ENCODE results near the gene TMCC3.
"Not testable (repeated sequence)": the region's sequence is repeated elsewhere in the genome, so short reads cannot be mapped to it uniquely, and the experiment has no call there.

Gene TMCC3

DNA sequence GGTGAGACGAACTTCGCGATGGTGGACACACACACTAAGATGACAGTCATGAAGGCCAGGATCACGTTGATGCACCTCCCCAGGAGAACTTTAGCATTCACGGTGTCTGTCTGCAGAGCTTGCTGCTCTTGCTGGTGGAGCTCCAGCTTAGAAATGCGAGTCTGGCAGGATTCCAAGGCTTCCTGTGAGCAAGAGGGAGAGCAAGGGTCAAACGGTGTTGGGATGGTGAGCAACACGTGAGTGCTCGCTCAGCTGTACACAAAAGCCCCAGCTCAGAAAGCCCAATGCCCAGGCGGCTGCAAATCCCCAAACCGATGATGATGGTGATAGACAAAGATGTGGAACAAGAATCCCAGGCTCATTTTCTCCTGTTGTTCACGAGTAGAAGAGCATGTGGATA, 78.8 kb downstream of the TMCC3 start:
- DNase-seq (ENCODE audit: low read depth, low spot score), result peak; percentile 48

DNA sequence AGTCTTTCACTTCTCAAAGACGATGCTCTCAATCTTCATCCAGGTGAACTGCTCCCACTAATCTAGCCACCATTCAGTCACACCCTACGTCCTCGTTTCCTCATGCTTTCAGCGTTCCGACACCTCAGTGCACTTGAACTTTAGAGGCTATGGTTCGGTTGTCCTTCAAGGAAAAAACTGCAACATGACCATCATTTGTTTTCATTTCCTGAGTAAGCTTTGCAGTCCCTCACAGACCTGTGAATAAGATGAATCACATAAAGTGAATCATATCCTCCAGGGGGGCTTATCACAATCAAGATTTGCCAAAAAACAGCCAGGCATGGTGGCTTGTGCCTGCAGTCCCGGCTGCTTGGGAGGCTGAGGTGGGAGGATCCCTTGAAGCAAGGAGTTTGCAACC, 80.2 kb downstream of the TMCC3 start:
- DNase-seq (ENCODE audit: low read depth, low spot score), result peak; percentile 45

DNA sequence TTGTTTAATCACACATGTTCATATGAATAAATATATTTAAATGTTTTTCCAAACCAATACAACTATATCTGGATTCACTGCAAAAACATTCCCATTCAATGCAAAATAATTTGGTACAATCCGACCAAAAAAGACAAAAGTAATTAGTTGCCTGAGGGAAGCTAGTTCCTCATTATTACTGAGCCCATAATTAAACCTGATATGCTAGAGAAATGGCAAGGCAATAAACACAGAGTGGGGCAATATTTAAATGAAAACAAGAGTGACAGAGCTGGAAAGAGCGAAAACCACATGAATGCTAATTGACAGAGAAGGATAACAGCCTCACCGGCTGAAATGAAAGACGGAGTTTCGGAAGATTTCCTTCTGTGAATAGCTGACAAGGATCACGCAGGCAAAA, 82.6 kb downstream of the TMCC3 start:
- peak; percentile 41 for DNase-seq (ENCODE audit: low read depth, low spot score)

DNA sequence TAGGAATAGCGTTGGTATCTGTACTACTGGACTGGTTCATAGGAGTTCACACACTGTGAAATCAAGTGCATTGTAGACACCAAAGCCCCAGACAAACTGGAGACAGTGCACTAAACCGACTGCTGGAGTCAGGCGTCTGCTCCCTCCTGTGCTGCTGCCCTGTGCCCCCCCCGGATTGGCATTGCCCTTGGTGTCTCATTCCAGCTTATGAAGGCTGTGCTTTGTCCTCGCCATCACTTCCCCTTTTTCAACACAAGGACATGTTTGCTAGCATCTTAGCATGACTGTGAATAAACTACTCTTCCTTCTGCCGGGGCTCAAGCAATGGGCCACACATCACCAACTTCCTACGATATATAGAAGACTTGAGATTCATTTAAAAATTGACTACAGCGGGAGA, 84.0 kb downstream of the TMCC3 start:
- DNase-seq (ENCODE audit: low read depth, low spot score), result no peak

DNA sequence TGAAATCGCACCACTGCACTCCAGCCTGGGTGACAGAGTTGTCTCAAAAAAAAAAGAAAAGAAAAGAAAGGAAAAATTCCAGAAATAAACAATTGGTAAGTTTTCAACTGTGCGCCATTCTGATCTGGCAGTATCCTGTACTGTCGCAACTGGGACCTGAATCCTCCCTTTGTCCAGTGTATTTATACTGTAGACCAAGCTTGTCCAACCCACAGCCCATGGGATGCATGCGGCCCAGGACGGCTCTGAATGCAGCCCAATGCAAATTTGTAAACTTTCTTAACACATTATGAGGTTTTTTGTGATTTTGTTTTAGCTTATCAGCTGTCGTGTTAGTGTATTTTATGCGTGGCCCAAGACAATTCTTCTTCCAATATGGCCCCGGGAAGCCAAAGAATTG, 84.7 kb downstream of the TMCC3 start:
- no peak for DNase-seq (ENCODE audit: low read depth, low spot score)

DNA sequence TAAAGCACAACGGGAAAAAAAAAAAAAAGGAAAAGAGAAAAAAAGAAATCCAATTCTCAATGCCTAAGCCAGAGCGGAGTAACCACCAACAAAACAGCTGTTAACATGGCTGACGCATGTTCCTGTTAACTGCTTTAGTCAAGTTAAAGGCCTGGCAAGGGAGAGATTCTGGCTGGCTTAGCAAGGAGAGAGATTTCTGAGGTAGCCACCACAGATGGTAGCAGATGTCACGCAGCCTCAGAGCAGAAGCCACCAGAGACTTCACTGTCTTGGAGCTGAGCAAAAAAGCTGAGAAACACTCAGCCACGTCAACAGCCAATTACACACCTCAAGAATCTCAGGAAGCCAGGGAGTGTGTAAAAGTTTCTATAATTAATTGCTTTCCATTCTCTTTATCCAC, 87.1 kb downstream of the TMCC3 start:
- no peak for DNase-seq (ENCODE audit: low read depth, low spot score)

DNA sequence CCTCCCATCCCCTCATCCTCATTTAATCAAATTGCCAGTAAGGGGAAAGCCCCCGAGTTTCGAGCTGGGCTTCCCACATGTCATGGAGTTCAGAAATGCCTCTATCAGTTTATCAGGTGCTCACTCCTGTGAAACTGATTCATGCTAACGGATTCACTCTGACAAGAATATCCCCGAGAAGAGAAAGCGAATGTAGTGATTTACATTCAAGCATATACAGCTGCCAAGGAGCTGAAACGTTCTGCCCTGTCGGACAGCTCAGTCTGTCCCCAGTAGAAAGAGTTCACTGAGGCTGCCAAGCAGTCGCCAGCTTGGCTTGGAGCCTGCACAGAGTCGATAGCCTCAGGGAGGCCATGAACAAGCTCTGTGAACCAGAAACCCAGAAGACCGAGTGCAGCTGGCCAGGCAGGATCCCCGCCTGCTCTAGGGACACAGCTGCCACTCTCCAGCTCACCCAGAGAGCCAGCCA, 88.4 kb downstream of the TMCC3 start:
- peak; percentile 64 for DNase-seq (ENCODE audit: low read depth, low spot score)

DNA sequence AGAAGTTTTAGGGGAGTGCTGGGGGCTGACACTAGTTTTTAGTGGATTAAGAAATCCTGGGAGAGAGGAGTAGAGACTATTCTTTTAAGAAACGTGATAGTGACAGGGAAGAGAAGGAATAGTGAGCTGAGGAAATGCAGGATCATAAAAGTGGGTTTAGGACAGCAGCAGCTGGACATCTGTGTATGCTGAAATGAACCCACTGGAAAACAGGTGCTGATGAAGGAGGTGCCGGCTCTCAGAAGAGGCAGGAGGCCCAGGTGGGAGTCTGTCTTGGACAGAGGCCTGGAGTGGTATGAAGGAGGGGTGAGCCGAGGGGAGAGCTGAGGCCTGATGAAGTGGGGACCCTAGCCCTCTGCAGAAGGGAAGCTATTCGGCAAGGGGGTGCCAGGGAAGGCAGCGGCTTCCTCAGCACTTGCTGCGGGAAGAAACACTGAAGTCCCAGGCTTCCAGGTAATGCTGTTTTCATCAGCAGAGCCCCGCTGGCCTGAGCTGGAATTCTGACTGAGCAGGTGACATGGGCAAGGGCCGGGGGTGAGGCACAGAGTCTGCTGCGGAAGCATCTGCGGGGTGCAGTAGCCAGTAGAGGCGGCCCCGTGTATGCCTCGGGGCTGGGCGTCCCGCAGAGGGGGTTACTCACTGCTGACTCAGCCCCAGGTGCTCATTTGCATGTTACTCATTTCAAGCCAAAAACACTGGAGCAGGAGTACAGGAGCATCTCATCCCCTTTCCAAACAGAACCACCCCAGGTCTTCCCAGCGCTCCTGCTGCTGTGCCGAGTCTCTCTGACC, 89.7 kb downstream of the TMCC3 start:
- peak; percentile 82 for DNase-seq (ENCODE audit: low read depth, low spot score)

DNA sequence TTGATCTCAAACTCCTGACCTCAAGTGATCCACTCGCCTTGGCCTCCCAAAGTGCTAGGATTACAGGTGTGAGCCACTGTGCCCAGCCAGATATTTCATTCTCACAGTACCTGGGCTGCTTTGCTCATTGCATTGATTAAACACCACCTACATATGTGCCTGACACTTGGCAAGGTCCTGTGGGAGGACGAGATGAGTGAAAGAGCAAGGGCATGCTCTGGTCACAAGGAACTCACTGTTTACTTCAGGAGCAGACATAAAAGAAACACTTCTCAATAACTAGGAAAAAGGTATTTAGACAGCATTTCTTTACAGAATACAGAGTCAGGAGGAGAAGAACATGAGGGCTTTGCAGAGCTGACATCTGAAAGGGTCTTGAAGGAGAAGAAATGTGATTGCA, 91.7 kb downstream of the TMCC3 start:
- DNase-seq (ENCODE audit: low read depth, low spot score), result no peak

DNA sequence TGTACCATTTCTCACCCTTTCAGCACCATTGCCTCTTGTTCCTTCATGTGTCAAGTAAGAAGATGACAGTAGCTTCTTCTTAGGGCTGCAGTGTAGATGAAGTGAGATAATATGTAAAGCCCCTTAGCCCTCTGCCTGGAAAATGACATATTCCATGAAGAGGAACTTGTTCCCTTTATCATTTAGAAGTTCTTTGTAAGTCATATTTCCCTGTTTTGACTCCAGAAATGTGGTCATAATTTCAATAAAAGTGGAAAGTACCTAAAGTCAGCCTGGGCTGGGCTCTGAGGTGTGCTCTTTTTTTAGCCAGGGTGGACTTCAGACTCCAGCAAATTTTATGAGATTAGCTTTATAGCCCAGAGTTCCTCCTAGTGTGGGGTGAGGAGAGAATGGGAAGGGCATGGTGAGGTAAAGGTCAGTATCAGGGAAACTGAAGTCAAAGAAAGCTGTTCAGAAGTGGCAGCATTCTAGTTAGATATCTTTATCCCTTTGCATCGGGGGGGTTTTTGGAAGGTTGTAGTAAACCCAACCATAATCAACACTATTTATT, 92.5 kb downstream of the TMCC3 start:
- DNase-seq (ENCODE audit: low read depth, low spot score), result no peak

DNA sequence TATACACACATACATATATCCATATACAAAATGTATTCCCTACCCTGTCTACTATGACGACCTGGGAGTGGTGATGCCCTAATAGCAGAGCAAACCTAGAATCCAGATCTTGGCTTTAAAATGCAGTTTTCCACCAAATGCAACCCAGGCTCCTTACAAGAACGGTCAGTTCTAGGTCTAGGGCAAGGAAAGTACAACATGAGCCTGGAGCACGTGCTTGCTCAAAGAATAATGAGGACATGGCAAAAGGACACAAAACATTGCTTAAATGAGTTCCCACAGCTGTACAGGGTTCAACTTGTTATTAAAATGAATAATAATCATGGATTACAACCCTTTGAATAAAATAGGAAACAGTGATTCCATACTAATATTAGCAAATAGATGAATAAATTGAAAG, 94.7 kb downstream of the TMCC3 start:
- no peak for DNase-seq (ENCODE audit: low read depth, low spot score)

DNA sequence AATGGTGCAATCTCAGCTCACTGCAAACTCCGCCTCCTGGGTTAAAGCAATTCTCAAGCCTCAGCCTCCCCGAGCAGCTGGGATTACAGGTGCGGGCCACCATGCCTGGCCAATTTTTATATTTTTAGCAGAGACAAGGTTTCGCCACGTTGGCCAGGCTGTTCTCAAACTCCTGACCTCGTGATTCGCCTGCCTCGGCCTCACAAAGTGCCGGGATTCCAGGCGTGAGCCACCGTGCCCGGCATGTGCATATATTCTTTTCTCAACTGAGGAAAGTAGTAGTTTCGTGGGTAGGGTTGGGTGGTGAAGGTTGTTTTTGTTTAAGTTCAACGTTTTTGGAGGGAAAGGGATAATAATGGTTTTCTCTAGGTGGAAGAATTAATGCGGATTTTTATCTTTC, 96.5 kb downstream of the TMCC3 start:
- DNase-seq (ENCODE audit: low read depth, low spot score), result no peak

DNA sequence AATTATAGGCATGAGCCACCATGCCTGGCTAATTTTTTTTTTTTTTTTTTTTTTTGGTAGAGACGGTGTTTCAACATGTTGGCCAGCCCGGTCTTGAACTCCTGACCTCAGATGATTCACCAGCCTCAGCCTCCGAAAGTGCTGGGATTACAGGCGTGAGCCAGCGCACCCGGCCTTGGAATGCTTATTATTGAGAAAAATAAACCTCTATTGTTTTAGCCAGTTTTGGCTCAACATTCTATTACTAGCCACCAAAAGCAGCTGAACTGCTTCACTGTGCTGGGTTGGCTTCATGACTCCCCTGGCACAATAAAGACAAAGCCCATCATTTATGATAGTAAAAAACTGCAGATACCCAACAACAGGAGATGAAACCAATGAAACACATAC, 97.2 kb downstream of the TMCC3 start:
- DNase-seq (ENCODE audit: low read depth, low spot score), result peak; percentile 72

DNA sequence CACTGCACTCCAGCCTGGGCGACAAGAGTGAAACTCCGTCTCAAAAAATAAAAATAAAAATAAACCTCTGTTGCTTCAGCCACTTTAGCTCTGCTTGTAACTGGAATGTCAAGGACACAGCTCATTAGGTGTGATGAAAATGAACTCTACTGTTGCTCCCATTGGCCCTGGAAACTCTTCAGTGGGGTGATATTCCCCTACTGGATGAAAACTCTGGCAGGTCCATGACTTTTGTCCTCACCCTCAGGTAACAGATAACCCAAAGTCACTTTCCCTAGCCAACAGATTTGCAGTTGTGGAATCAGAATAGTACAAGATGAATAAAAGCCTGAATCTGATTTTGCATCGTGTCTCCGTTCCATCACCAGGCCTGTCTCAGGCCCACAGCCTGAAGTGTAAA, 98.5 kb downstream of the TMCC3 start:
- DNase-seq (ENCODE audit: low read depth, low spot score), result no peak

DNA sequence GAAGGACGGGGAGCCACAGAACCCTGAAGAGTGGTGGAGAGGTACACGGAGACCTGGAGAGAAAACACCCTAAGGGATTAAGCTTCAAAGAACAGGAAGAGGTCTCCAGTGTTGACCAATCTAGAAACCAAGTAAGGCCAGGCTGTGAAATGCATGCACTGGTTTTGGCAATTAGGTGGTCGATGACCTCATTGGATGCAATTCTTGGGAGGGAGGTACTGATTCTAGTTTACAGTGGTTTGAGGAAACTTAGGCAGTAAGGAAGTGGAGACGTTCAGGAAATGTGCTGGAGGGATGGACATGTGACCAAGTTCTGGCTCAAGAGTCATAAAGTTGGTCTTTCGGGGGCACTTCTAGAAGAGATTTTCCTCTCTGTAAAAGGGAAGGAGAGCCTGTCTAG, 99.4 kb downstream of the TMCC3 start:
- DNase-seq (ENCODE audit: low read depth, low spot score), result no peak

DNA sequence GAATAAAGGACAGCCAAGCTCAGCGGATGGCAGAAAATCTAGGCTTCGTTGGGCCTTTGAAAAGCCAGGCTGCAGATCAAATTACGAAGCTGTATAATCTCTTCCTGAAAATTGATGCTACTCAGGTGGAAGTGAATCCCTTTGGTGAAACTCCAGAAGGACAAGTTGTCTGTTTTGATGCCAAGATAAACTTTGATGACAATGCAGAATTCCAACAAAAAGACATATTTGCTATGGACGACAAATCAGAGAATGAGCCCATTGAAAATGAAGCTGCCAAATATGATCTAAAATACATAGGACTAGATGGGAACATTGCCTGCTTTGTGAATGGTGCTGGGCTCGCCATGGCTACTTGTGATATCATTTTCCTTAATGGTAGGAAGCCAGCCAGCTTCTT, 101.5 kb downstream of the TMCC3 start:
- not testable (repeated sequence) for DNase-seq (ENCODE audit: low read depth, low spot score)

DNA sequence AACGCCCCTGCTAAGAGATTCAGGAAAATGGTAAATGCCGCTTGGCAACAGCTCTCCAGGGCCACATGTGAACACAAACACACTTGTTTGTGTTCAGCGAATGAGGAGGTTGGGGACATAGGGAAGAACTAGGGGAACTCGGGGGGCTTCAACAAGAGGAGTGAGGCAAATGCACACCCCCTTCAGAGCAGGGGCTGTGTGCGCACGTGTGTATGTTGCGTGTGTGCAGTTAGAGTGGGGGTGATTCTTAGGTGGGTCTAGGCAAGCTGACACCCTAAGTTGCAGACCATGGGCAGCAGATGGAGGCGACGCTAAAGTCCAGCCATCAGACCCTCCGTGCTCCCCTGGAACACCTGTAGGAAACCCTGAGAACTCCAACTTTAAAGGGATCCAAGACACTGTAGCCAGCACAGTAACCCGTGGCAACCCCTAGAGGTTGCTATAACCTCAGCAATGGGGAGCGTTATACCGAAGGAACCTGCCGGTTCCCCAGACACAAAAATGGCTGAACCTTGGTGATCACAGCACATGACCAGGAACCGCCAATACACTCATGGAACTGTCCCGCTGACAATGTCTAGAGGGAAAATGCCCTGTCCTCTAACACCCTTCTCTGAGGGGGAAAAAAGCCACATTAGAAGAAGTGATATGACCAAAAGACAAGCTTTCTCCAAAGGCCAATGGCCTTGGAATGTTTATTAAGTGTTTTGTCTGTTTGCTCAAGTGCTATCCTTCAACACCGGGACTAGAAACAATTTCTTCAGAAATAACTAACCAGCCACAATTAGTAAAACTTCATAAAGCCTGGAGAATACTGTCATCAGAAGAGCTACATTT, 104.2 kb downstream of the TMCC3 start:
- DNase-seq (ENCODE audit: low read depth, low spot score), result peak; percentile 86

DNA sequence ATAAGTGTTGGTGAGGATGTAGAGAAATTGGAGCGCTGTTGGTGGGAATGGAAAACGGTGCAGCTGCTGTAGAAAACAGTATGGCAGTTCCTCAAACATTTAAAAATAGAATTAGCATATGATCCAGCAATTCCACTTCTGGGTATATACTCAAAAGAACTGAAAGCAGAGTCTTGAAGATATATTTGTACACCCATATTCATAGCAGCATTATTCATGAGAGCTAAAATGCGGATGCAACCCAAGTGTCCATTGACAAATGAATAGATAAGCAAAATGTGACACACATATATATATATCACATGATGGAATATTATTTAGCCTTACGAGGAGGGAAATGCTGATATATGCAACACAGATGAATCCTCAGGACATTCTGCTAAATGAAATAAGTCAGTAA, 106.0 kb downstream of the TMCC3 start:
- DNase-seq (ENCODE audit: low read depth, low spot score), result no peak

DNA sequence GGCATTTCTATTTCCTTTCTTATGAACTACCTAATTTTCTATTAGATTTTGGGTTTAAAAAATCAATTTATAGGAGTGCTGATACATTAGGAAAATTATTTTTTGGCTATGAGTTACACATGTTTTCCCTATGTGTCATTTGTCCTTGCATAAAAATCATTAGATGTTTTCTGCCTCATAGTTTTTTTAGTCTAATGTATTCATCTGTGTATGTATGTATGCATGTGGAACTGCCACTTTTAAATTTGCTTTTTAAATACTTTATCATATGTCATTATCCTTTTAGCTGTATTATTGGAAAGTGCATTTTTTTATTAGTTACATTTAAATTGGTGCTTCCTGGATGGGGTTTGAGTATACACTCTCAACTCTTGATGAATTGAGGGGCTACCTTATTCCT, 112.0 kb downstream of the TMCC3 start:
- no peak for DNase-seq (ENCODE audit: low read depth, low spot score)

DNA sequence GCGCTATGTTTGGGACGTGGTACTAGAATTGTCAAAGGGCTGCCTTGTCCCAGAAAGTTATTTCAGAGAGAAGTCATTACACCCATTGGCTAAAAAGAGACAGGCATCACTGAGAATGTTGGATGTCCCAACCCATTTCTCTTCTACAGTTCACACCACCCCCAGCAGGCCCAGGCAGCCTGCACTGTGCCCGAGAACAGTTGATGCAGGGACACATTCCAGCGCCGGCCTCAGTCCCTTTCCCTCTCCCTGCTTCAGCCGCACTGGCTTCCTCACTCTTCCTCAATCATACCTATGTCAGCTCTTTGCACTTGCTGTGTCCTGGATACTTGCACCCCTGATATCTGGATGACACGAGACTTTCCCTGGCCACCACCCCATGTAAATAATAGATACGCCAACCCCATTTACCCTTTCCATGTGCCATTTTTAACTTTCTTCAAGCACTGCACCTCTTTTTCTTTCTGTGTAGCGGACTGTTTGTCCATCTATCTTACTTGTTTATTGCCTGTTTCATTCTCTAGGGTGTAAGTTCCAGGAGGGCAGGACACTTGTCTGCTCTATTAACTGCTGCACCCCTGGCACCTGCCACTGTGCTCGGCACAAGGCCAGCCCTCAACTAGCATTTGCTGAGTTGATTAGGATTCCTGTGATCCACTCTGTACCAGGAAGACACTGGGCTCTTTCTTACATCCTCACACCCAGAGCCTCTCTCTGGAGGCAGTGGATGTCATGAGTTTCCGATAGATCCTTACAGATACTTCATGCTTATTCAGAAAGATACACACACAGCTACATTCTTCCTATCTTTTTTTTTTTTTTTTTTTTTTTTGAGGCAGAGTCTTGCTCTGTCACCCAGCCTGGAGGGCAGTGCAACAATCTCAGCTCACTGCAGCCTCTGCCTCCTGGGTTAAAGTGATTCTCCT, 114.1 kb downstream of the TMCC3 start:
- DNase-seq (ENCODE audit: low read depth, low spot score), result no peak

DNA sequence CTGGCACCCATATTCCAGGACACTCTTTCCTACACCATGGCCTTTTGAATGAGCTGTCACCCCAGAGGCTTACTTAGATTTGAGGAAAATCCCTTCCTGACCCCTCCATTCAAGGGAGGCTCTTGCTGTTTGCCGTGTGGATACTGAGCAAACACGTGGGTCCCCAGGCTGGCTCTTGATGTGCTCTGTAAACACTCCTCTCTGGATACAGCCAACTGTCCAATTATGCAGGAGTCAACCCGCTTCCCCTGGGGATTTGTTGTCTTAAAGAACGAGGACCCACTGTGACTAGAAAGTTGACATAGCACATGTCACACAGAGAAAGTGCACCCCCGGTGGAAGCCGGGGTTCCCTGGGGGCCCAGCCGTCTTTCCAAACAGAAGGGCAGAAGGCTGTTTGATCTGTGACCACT, 114.8 kb downstream of the TMCC3 start:
- DNase-seq (ENCODE audit: low read depth, low spot score), result no peak

All from astrocyte of the hippocampus (primary cell).